ENCODE measurements around the gene RAB36.

The RAB36 gene

DNA sequence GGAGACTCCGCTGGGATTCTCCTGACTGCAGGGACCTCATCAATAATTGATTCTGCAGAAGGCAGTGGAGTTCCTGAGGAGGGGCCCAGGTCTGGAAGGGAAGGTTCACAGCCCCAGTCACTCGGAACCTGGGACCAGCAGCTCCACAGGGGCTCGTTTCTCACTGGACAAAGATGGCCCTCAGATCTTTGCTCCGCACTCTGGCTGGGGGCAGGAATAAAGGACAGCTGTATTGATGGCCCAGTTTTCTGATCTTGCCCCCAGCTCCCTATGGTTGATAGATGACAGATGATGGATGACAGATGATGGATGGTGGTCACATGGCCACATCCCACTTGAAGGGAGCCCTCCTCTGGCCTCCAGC, 23.7 kb downstream of the RAB36 start:
- H3F3A ChIP-seq (ENCODE audit: control insufficient read depth, insufficient read depth), result 0 out of 2 replicates have a peak, but pooled peaks cover 3% of the 10 kb centered on the region

DNA sequence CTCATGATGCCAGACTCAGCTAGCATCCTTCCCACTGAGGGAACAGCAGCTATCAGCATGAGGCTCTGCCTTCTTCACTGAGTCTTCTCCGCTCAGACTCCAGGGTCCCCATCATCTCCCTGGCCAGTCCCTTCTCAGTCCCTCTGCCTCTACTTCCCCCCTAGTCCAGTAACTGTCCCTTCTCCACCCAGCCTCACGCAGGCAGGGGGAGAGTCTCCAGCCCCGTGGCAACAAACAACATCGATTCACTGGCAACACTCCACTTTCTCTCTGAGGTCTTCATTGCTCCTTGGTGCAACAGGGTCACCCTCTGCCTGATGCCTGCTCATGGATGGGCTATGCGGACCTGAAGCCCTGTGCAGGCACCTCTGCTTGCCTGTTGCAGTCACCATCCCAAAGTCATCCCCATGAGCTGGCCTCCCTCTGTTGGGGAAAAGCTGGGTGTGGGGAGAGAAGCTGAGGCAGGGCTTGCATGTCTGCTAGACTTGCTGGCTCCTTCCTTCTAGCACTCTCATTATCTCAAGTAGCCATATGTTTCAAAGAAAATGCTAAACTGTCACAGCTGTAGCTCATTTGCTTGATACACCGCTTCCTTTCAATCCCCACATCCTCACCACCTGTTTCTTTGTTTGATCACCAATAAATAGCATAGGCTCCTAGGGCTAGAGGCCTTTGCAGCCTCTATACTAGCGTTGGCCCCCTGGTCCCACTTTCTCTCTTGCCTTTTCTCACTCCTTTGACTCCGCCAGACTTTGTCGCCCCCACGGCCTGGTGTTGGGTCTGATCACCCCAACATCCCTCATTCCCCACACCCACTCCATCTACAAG, 30.8 kb downstream of the RAB36 start:
- TF ChIP-seq, protein P1, sequence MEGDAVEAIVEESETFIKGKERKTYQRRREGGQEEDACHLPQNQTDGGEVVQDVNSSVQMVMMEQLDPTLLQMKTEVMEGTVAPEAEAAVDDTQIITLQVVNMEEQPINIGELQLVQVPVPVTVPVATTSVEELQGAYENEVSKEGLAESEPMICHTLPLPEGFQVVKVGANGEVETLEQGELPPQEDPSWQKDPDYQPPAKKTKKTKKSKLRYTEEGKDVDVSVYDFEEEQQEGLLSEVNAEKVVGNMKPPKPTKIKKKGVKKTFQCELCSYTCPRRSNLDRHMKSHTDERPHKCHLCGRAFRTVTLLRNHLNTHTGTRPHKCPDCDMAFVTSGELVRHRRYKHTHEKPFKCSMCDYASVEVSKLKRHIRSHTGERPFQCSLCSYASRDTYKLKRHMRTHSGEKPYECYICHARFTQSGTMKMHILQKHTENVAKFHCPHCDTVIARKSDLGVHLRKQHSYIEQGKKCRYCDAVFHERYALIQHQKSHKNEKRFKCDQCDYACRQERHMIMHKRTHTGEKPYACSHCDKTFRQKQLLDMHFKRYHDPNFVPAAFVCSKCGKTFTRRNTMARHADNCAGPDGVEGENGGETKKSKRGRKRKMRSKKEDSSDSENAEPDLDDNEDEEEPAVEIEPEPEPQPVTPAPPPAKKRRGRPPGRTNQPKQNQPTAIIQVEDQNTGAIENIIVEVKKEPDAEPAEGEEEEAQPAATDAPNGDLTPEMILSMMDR (IDR thresholded peaks at IDR 0.05; ENCODE audit: low read depth, low read length, poor library complexity, severe bottlenecking), result no peak
- TF ChIP-seq EZH2phosphoT487 (IDR thresholded peaks at IDR 0.05; ENCODE audit: borderline replicate concordance, low read length), result no peak
- Histone ChIP-seq H3K79me2 (ENCODE audit: control insufficient read depth, low read length) (peaks cover 3% of the 10 kb centered on the region), H3K9me3 (ENCODE audit: control insufficient read depth, insufficient read depth, low read length) (peaks cover 17% of the 10 kb centered on the region), H3K36me3 (ENCODE audit: control insufficient read depth, low read length) (no peaks in the 10 kb centered on the region), H3K27me3 (ENCODE audit: control insufficient read depth, low read length) (no peaks in the 10 kb centered on the region), H3K4me1 (ENCODE audit: control insufficient read depth, low read length) (peaks cover 27% of the 10 kb centered on the region), H3K9me2 (replicated peaks; ENCODE audit: control insufficient read depth, low read length) (no peaks in the 10 kb centered on the region), H3K27ac (ENCODE audit: low read depth, low read length) (no peak overlapping the region), H4K20me1 (ENCODE audit: control insufficient read depth, insufficient read depth, low read depth, low read length) (no peaks in the 10 kb centered on the region), H3K4me2 (ENCODE audit: low read length) (no peak overlapping the region), H3K4me3 (ENCODE audit: low read length) (no peak overlapping the region), H3F3A (ENCODE audit: control insufficient read depth, insufficient read depth) (peaks cover 9% of the 10 kb centered on the region)

More for the DNA sequence above, 23.7 kb downstream of the RAB36 start:
- no peaks in the 10 kb centered on the region for H3K9me2 ChIP-seq (replicated peaks; ENCODE audit: control insufficient read depth, low read length)
- no peak overlapping the region for H3K27ac ChIP-seq (ENCODE audit: low read depth, low read length)
- H3K4me2 ChIP-seq (ENCODE audit: low read length), result no peak overlapping the region
- H3K9me3 ChIP-seq (ENCODE audit: control insufficient read depth, insufficient read depth, low read length), result no peaks in the 10 kb centered on the region
- no peaks in the 10 kb centered on the region for H3K27me3 ChIP-seq (ENCODE audit: control insufficient read depth, low read length)
- no peak overlapping the region for H3K4me3 ChIP-seq (ENCODE audit: low read length)
- H4K20me1 ChIP-seq (ENCODE audit: control insufficient read depth, insufficient read depth, low read depth, low read length), result no peaks in the 10 kb centered on the region
- TF ChIP-seq, protein P1 (IDR thresholded peaks at IDR 0.05; ENCODE audit: low read depth, low read length, poor library complexity, severe bottlenecking), result no peak
- no peak for TF ChIP-seq EZH2phosphoT487 (IDR thresholded peaks at IDR 0.05; ENCODE audit: borderline replicate concordance, low read length)
- no peaks in the 10 kb centered on the region for H3K79me2 ChIP-seq (ENCODE audit: control insufficient read depth, low read length)
- H3K4me1 ChIP-seq (ENCODE audit: control insufficient read depth, low read length), result no peaks in the 10 kb centered on the region
- no peaks in the 10 kb centered on the region for H3K36me3 ChIP-seq (ENCODE audit: control insufficient read depth, low read length)

DNA sequence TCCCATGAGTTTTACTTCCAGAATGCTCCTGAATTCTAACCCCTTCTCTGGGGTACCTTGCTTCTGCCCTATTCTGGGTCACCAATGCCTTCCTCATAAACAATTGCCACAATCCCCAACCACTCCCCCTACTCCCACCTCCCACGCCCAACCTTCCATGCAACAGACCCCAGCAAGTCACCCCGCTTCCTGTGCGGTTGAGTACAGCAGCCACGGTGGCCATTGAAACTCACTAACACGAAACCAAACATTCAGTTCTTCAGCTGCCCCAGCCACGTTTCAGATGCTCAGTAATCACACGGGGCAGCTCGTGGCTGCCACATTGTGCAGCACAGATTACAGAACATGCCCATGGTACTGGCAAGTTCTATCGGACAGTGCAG, 31.4 kb downstream of the RAB36 start:
- peaks cover 17% of the 10 kb centered on the region for H3K9me3 ChIP-seq (ENCODE audit: control insufficient read depth, insufficient read depth, low read length)
- H3K36me3 ChIP-seq (ENCODE audit: control insufficient read depth, low read length), result peaks cover 4% of the 10 kb centered on the region
- no peaks in the 10 kb centered on the region for H4K20me1 ChIP-seq (ENCODE audit: control insufficient read depth, insufficient read depth, low read depth, low read length)
- no peak overlapping the region for H3K4me2 ChIP-seq (ENCODE audit: low read length)
- TF ChIP-seq, protein P1 (IDR thresholded peaks at IDR 0.05; ENCODE audit: low read depth, low read length, poor library complexity, severe bottlenecking), result no peak
- TF ChIP-seq EZH2phosphoT487 (IDR thresholded peaks at IDR 0.05; ENCODE audit: borderline replicate concordance, low read length), result no peak
- peaks cover 9% of the 10 kb centered on the region for H3F3A ChIP-seq (ENCODE audit: control insufficient read depth, insufficient read depth)
- no peaks in the 10 kb centered on the region for H3K27me3 ChIP-seq (ENCODE audit: control insufficient read depth, low read length)
- no peaks in the 10 kb centered on the region for H3K9me2 ChIP-seq (replicated peaks; ENCODE audit: control insufficient read depth, low read length)
- H3K4me3 ChIP-seq (ENCODE audit: low read length), result no peak overlapping the region
- peaks cover 29% of the 10 kb centered on the region for H3K4me1 ChIP-seq (ENCODE audit: control insufficient read depth, low read length)
- peaks cover 9% of the 10 kb centered on the region for H3K79me2 ChIP-seq (ENCODE audit: control insufficient read depth, low read length)
- no peak overlapping the region for H3K27ac ChIP-seq (ENCODE audit: low read depth, low read length)
